Stimulated activated naive CD8-positive, alpha-beta T cell treated with anti-CD3 and anti-CD28 coated beads, Interleukin-15, Interleukin-2, amounts not matched to agents 100 U/mL and 50 U/mL, for 24 hours (primary cell): Measurements from ENCODE around the gene ATXN1L.
A peak's percentile ranks its signal among the peaks of the same experiment; 100 is the strongest.
"Not testable (repeated sequence)": the region's sequence is repeated elsewhere in the genome, so short reads cannot be mapped to it uniquely, and the experiment has no call there.

ENCODE experiments used
- ATAC-seq: fragments of 150-1000 bp; cut with Tn5 transposase; one replicate; pipeline ENCODE4 v1.10.0; 2021
- DNase-seq: peaks from one replicate; pipeline ENCODE4 v3.0.0; 2021

The ATXN1L gene

GRCh38 chr16:71852561-71852960, 6.8 kb downstream of the ATXN1L start:
- no peak for ATAC-seq
- no peak for DNase-seq

GRCh38 chr16:71853413-71853812, 7.6 kb downstream of the ATXN1L start:
- no peak for ATAC-seq

GRCh38 chr16:71854369-71854948, 8.7 kb downstream of the ATXN1L start:
- DNase-seq (no peak), ATAC-seq (no peak)

More at GRCh38 chr16:71853413-71853812, 7.6 kb downstream of the ATXN1L start:
- no peak for DNase-seq

GRCh38 chr16:71855937-71856662, 10.3 kb downstream of the ATXN1L start:
- DNase-seq (peak; percentile 18), ATAC-seq (peak; percentile 73)

- ATAC-seq (no peak), DNase-seq (no peak)
Measured at GRCh38 chr16:71859762-71860521, 14.2 kb downstream of the ATXN1L start.

GRCh38 chr16:71863995-71864394, 18.2 kb downstream of the ATXN1L start:
- DNase-seq = no peak
- no peak for ATAC-seq

- ATAC-seq = peak; percentile 70
Measured at GRCh38 chr16:71865173-71865863, 19.5 kb downstream of the ATXN1L start.

GRCh38 chr16:71867175-71867574, 21.4 kb downstream of the ATXN1L start:
- ATAC-seq = not testable (repeated sequence)

More at GRCh38 chr16:71865173-71865863, 19.5 kb downstream of the ATXN1L start:
- no peak for DNase-seq

GRCh38 chr16:71867939-71868338, 22.2 kb downstream of the ATXN1L start:
- ATAC-seq (no peak), DNase-seq (no peak)

More at GRCh38 chr16:71867175-71867574, 21.4 kb downstream of the ATXN1L start:
- DNase-seq = not testable (repeated sequence)

GRCh38 chr16:71869089-71869488, 23.3 kb downstream of the ATXN1L start:
- ATAC-seq (no peak), DNase-seq (no peak)

GRCh38 chr16:71870818-71871217, 25.0 kb downstream of the ATXN1L start:
- DNase-seq = no peak
- ATAC-seq = no peak

GRCh38 chr16:71873199-71873598, 27.4 kb downstream of the ATXN1L start:
- no peak for DNase-seq
- no peak for ATAC-seq

- ATAC-seq (no peak), DNase-seq (no peak)
Measured at GRCh38 chr16:71878911-71879310, 33.1 kb downstream of the ATXN1L start.

GRCh38 chr16:71880176-71880575, 34.4 kb downstream of the ATXN1L start:
- ATAC-seq (no peak), DNase-seq (no peak)

GRCh38 chr16:71882505-71883167, 36.9 kb downstream of the ATXN1L start:
- peak; percentile 55 for ATAC-seq
- DNase-seq = peak; percentile 80

- DNase-seq (peak; percentile 69), ATAC-seq (peak; percentile 26)
Measured at GRCh38 chr16:71883168-71883848, 37.5 kb downstream of the ATXN1L start.

- DNase-seq (peak; percentile 81), ATAC-seq (peak; percentile 58)
Measured at GRCh38 chr16:71883849-71884638, 38.3 kb downstream of the ATXN1L start, which contains the start of gene ZNF821. TSS of gene ZNF821 (minus strand) at chr16:71884182. CDS start at chr16:71879946, 4,236 bp downstream.

- ATAC-seq (no peak), DNase-seq (no peak)
Measured at GRCh38 chr16:71885261-71885650, 39.5 kb downstream of the ATXN1L start.

- DNase-seq (no peak), ATAC-seq (no peak)
Measured at GRCh38 chr16:71889147-71889546, 43.4 kb downstream of the ATXN1L start.

- ATAC-seq (no peak), DNase-seq (no peak)
Measured at GRCh38 chr16:71893888-71894228, 48.1 kb downstream of the ATXN1L start.
